Measurements from ENCODE around the gene MRPL40. TPM values are rescaled to one million over a fixed set of nuclear protein-coding genes. Genes with fewer than 3 reads are reported as not detected.
"Not testable (repeated sequence)": the region's sequence is repeated elsewhere in the genome, so short reads cannot be mapped to it uniquely, and the experiment has no call there.

MRPL40 gene
- total RNA-seq, 2 experiments from 2014 or later = 34.1 to 34.4 TPM

DNA sequence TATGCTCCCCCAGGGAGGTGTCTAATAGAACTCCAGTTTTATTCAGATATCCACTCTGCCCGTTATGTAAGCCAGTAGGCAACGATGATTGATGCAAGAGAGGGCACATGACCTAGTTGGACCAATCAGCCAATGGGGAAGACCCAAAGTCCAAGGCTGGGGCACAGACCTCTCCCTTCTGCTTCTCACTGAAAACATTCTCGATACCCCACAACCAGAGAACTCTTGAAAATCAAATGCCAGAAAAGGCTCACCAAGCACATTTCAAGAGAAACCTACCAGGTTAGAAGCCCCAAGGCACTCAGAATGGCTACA lies 8.2 kb upstream of the MRPL40 start:
- CTCF ChIA-PET = interaction anchor here (0.8 kb wide), 1 partner anchor 311 kb away, joined by 3 read pairs; no protein-coding TSS in a partner anchor
- no peak overlapping the region for H3K4me3 Mint-ChIP-seq

DNA sequence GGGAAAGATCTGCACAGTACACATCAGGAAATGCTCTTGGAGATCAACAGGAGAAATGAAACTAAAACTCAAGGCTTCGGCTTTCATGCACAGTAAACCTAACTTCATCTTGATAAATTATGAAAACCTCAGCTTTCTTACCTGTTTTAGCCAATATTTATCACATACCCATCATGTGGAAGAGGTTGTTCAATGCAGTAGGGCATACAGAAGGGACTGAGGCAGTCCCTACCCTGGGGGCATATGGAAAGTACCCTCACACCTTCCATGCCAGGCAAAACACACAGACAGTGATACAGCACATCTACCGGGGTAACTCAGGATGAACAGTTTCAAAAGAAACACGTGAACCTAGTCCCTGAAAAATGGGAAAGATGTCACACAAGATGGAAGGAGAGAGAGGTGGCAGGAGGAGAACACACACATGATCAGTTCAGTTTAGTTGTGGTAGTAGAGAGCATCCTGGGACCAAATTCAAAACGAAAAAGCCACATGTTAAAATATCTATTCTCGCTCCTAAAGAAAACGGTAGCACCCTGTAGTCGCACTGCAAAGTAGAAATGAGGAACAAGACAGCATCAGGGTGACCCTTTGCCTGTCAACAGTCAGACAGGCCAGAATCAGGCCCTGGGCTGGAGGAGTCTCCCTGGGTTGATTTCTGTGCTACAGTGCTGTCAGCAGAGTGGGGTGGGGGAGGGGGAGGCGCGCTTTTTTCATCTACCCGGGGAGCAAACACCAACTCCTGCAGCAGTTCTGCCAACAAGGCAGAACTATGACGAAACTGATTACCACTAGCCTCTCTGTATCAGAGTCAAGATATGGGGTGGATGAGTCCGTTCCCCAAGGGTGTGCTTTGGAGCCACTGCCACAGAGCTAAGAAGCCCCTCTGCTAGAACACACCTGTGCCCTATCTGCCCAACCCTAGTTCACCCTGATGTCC lies 2.1 kb upstream of the MRPL40 start:
- Mint-ChIP-seq H3K9me3 (ENCODE audit: low read depth) (no peaks in the 10 kb centered on the region), H3K4me3 (peak overlapping the region; percentile 75), H3K27ac (peak overlapping the region; percentile 86), H3K36me3 (ENCODE audit: low read depth) (peaks cover 23% of the 10 kb centered on the region), H3K27me3 (no peaks in the 10 kb centered on the region), H3K4me1 (peaks cover 56% of the 10 kb centered on the region)
- DNase-seq (peak; percentile 71), ATAC-seq (peak; percentile 6)
- ChIA-PET POLR2A (no interaction called here), CTCF (interaction anchor here (0.5 to 1.1 kb wide), 3 partner anchors 12 to 24 kb away, joined by 3 read pairs; no protein-coding TSS in a partner anchor)
- intact Hi-C loops (cut with DNase I, micrococcal nuclease) = loop anchor here in 1 of 2 experiments (5.0 kb wide), 1 partner anchor 253 kb away; the partner anchor contains the start of gene SLC25A1

More for the DNA sequence above, 8.2 kb upstream of the MRPL40 start:
- no peak overlapping the region for H3K27ac Mint-ChIP-seq
- ATAC-seq (no peak), DNase-seq (no peak)
- peaks cover 74% of the 10 kb centered on the region for H3K4me1 Mint-ChIP-seq
- intact Hi-C loops (cut with DNase I, micrococcal nuclease) = no loop called here
- no peaks in the 10 kb centered on the region for H3K9me3 Mint-ChIP-seq (ENCODE audit: low read depth)
- H3K27me3 Mint-ChIP-seq = no peaks in the 10 kb centered on the region
- POLR2A ChIA-PET = no interaction called here
- peaks cover 14% of the 10 kb centered on the region for H3K36me3 Mint-ChIP-seq (ENCODE audit: low read depth)

DNA sequence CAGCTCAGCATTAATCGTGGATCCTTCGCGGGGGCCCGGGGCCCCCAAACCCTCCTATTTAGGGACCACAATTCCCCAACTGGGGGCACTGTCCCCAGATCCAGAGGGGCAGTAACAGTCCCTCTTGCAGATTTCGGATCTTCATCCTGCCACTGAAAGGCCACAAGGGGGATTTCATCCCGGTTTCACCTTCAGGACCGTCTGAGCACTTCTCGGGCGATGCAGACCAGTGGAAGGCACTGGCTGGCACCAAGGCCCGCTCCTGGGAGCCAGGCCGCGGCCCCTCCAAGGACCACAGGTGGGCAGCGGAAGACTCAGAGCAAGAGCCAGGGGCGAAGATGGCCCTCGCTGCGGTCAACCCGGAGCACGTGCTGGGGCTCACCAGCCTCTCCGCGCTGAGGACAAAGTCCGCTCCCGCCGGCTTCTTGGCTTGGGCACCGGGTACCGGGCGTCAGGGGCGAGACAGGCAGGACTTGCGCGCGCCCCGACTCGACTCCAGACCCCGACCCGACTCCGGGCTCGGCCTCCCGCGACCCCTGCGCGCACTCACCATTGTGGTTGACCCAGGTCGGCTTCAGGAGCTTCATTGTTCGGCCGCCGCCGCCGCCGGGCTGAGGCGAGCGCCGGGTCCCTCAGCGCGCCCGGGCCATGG lies 1.3 kb upstream of the MRPL40 start:
- H3K36me3 Mint-ChIP-seq (ENCODE audit: low read depth) = peaks cover 25% of the 10 kb centered on the region
- ChIA-PET POLR2A (interaction anchor here (0.6 to 1.8 kb wide), 6 partner anchors 8 to 49 kb away, joined by 3 to 8 read pairs (median 4); partner anchors contain the start of genes C22orf39 and CDC45), CTCF (interaction anchor here (0.5 to 1.1 kb wide), 4 partner anchors 11 to 47 kb away, joined by 3 read pairs; no protein-coding TSS in a partner anchor)
- H3K27ac Mint-ChIP-seq = peak overlapping the region; percentile 86
- ATAC-seq (no peak), DNase-seq (peak; percentile 45)
- H3K27me3 Mint-ChIP-seq = no peaks in the 10 kb centered on the region
- intact Hi-C loops (cut with DNase I, micrococcal nuclease) = loop anchor here (1.0 to 5.0 kb wide), 2 partner anchors 254 to 287 kb away; partner anchors contain the start of genes ESS2 (in 1 of the 2) and SLC25A1 (in 1 of the 2)
- peak overlapping the region; percentile 75 for H3K4me3 Mint-ChIP-seq
- no peaks in the 10 kb centered on the region for H3K9me3 Mint-ChIP-seq (ENCODE audit: low read depth)
- H3K4me1 Mint-ChIP-seq = peaks cover 54% of the 10 kb centered on the region

DNA sequence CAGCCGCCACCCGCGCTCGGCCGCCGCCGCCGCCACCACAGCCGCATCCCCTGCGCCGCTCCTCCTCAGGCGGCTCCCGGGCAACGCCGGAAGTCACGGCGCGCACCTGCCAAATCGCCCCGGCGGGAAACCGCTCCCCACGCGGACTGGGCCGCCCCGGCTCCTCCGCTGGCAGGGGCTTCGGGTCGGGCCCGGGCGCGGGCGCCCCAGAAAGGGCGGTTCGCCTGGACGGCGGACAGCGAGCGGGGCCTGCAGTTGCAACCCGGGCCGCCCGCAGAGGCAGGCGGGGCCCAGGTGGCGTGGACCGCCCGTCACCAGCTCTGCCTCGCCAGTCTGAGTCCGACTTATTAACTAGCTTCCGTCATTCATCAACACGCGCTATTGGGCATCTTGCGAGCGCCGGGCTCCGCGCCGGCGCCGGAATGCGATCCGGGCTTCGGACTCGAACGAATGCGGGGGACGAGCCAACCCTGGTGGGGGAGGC lies 654 bp upstream of the MRPL40 start, which contains the start of gene HIRA:
Gene HIRA, minus strand, starts transcription at position 85 of the 484 bp plus-strand sequence. CDS start 257 bp downstream, outside the sequence.
- no peaks in the 10 kb centered on the region for H3K27me3 Mint-ChIP-seq
- DNase-seq (peak; percentile 90), ATAC-seq (peak; percentile 61)
- H3K9me3 Mint-ChIP-seq (ENCODE audit: low read depth) = no peaks in the 10 kb centered on the region
- ChIA-PET POLR2A (interaction anchor here (0.6 to 1.8 kb wide), 7 partner anchors 8 to 48 kb away, joined by 3 to 8 read pairs (median 3); partner anchors contain the start of genes C22orf39 and CDC45), CTCF (interaction anchor here (1.0 kb wide), 1 partner anchor 47 kb away, joined by 3 read pairs; no protein-coding TSS in a partner anchor)
- peaks cover 24% of the 10 kb centered on the region for H3K36me3 Mint-ChIP-seq (ENCODE audit: low read depth)
- peak within 1 kb of the TSS; percentile 96 for H3K27ac Mint-ChIP-seq
- intact Hi-C loops (cut with DNase I, micrococcal nuclease) = loop anchor here (1.0 to 5.0 kb wide), 9 partner anchors 16 to 686 kb away; partner anchors contain the start of genes C22orf39 (in 2 of the 2), CDC45 (in 2 of the 2), SLC25A1 (in 2 of the 2) and UFD1 (in 2 of the 2)
- peak within 1 kb of the TSS; percentile 75 for H3K4me3 Mint-ChIP-seq
- H3K4me1 Mint-ChIP-seq = peaks cover 48% of the 10 kb centered on the region

DNA sequence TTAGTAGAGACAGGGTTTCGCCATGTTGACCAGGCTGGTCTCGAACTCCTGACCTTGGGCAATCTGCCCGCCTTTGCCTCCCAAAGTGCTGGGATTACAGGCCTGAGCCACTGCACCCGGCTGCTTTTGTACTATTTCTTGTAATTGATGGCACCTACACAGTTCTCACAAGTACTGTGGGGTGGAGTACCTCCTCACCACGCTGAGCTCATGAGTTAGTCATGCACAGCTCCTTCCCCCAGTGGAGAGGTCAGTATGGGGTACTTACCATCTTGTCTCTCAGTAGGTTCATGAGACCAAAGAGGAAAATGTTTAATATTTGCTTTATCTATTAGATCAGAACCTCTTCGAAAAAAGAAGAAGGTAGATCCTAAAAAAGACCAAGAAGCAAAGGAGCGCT lies 2.1 kb downstream of the MRPL40 start:
- H3K4me1 Mint-ChIP-seq = peaks cover 30% of the 10 kb centered on the region
- no peak overlapping the region for H3K4me3 Mint-ChIP-seq
- ATAC-seq = no peak
- DNase-seq = no peak
- CTCF ChIA-PET = interaction anchor here (0.7 to 1.0 kb wide), 3 partner anchors 8 to 12 kb away, joined by 3 to 4 read pairs (median 4); no protein-coding TSS in a partner anchor
- H3K9me3 Mint-ChIP-seq (ENCODE audit: low read depth) = no peaks in the 10 kb centered on the region
- POLR2A ChIA-PET = interaction anchor here (0.6 kb wide), 1 partner anchor 53 kb away, joined by 3 read pairs; no protein-coding TSS in a partner anchor
- peaks cover 22% of the 10 kb centered on the region for H3K36me3 Mint-ChIP-seq (ENCODE audit: low read depth)
- no peaks in the 10 kb centered on the region for H3K27me3 Mint-ChIP-seq
- intact Hi-C loops (cut with DNase I, micrococcal nuclease) = loop anchor here in 1 of 2 experiments (5.0 kb wide), 1 partner anchor 257 kb away; the partner anchor contains the start of gene SLC25A1
- H3K27ac Mint-ChIP-seq = peak overlapping the region; percentile 35

DNA sequence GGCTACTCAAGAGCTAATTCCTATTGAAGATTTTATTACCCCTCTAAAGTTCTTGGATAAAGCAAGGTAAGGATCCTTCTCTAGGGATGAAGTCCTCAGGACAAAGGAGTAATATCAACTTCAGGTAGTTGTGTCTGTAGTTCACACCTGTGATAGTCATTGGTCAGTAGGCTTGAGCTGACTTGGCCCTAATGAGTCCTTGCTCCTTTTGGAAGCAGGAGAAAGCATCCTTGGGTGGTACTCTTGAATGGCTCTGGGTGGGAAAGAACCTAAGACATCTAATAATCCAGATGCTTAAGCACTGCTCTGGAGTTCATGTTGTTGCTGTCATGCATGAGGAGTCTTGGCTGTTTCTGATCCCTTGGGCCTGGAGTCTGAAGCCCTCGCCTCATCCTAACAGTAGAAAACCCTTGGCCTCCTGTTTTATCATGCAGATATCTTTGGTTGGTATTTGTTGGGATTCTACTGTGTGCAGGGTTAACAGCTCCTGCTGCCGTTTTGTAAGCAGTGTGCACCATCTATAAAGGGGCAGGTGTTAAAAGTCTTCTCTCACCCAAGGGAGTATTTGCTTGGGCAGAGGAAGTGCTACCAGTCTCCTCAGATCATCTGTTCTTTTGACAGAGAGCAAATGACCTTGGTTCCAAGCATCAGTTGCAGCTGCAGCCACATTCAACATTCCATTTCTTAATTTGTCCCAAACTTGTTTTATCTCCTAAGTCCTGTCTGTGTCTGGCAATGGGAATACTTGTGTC lies 2.7 kb downstream of the MRPL40 start:
- H3K9me3 Mint-ChIP-seq (ENCODE audit: low read depth) = no peaks in the 10 kb centered on the region
- no peak overlapping the region for H3K27ac Mint-ChIP-seq
- H3K36me3 Mint-ChIP-seq (ENCODE audit: low read depth) = peaks cover 19% of the 10 kb centered on the region
- POLR2A ChIA-PET = interaction anchor here (0.6 kb wide), 1 partner anchor 10 kb away, joined by 3 read pairs; no protein-coding TSS in a partner anchor
- no peaks in the 10 kb centered on the region for H3K27me3 Mint-ChIP-seq
- no peak overlapping the region for H3K4me3 Mint-ChIP-seq
- ATAC-seq (no peak), DNase-seq (no peak)
- intact Hi-C loops (cut with DNase I, micrococcal nuclease) = loop anchor here in 1 of 2 experiments (5.0 kb wide), 1 partner anchor 258 kb away; the partner anchor contains the start of gene SLC25A1
- CTCF ChIA-PET = interaction anchor here (1.0 kb wide), 1 partner anchor 10 kb away, joined by 3 read pairs; no protein-coding TSS in a partner anchor
- H3K4me1 Mint-ChIP-seq = peaks cover 24% of the 10 kb centered on the region

DNA sequence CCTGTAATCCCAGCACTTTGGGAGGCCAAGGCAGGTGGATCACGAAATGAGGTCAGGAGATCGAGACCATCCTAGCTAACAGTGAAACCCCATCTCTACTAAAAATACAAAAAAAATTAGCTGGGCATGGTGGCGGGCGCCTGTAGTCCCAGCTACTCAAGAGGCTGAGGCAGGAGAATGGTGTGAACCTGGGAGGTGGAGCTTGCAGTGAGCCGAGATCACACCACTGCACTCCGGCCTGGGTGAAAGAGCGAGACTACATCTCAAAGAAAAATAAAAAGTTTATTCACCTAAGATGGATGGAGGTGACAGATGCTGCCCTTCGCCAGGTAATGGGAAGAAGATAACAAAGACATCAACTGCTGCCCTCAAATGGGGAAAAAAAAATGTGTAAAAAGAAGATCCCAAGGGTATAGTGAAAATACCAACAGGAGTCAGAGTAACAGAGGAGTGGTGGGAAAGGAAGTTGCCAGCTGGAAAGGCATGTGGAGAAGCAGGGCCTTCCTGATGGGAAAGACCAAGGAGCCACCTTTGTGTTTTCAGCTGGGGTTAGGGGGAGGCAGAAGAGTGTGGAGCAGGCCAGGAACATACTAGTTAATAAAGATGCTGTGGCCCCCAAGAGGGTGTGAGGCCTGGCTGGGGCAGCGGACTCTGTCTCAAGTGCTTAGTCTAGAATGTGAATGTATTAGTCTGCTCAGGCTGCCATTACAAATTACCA lies 4.3 kb downstream of the MRPL40 start:
- Mint-ChIP-seq H3K4me1 (peaks cover 18% of the 10 kb centered on the region), H3K36me3 (ENCODE audit: low read depth) (peaks cover 17% of the 10 kb centered on the region)
- POLR2A ChIA-PET = interaction anchor here (0.9 kb wide), 1 partner anchor 12 kb away, joined by 5 read pairs; no protein-coding TSS in a partner anchor
- DNase-seq; H3K27ac Mint-ChIP-seq; H3K9me3 Mint-ChIP-seq (ENCODE audit: low read depth); H3K4me3 Mint-ChIP-seq; H3K27me3 Mint-ChIP-seq; intact Hi-C loops (cut with DNase I, micrococcal nuclease); ATAC-seq: not testable (repeated sequence)
- CTCF ChIA-PET = interaction anchor here (0.7 to 1.3 kb wide), 3 partner anchors 9 to 674 kb away, joined by 3 read pairs; partner anchors contain the start of gene C22orf39

DNA sequence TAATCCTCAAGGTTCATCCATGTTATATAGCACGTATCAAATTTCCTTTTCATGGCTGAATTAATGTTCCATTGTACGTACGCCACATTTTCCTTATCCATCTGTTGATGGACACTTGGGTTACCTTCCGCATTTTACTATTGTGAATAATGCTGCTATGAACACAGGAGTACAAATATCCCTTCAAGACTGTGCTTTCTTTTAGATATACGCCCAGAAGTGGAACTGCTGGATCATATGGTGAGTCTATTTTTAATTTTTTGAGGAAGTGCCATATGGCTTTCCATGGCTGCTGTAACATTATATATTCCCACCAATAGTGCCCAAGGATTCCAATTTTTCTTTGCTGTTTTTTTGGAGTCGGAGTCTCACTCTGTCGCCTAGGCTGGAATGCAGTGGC lies 6.0 kb downstream of the MRPL40 start:
- intact Hi-C loops (cut with DNase I, micrococcal nuclease) = no loop called here
- Mint-ChIP-seq H3K4me1 (peaks cover 11% of the 10 kb centered on the region), H3K27me3 (no peaks in the 10 kb centered on the region), H3K27ac (no peak overlapping the region), H3K36me3 (ENCODE audit: low read depth) (peaks cover 20% of the 10 kb centered on the region), H3K9me3 (ENCODE audit: low read depth) (no peaks in the 10 kb centered on the region), H3K4me3 (no peak overlapping the region)
- no peak for ATAC-seq
- DNase-seq = no peak
- ChIA-PET CTCF (no interaction called here), POLR2A (interaction anchor here (0.6 kb wide), 1 partner anchor 1080 kb away, joined by 6 read pairs; no protein-coding TSS in a partner anchor)

DNA sequence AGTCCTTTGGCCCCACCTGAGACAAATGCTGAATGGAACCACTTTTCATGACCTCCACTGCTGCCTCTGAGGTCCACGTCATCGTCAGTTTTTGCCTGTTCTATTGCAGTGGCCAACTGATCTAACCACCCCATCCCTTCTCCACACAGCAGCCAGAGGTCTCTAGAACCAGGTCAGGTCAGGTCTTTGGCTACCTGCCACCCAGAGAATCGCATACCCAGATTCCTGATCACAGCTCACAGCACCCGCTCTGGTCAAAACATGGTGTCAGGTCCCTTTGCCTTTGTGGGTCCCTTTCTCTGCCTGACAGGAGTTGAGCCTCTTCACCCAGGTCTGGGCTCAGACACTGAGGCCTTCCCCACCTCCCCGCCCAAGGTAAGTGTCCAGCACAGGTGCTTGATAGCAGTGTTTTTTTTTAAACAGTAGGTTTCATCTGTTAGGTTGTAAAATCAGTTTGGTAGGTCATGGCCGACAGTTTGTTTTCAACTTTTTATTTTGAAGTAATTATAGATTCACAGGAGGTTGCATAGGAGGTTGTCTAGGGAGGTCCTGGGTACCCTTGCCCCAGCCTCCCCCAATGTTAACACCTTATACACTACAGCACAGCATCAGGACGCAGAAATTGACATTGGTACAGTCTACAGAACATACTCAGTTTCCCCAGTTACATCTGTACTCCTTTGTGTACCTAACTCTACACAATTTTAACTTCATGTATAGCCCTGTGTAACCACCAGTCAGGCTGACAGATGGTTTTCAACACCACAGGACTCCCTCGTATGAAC lies 8.3 kb downstream of the MRPL40 start:
- H3K4me3 Mint-ChIP-seq = no peak overlapping the region
- ATAC-seq (no peak), DNase-seq (no peak)
- H3K9me3 Mint-ChIP-seq (ENCODE audit: low read depth) = no peaks in the 10 kb centered on the region
- no peaks in the 10 kb centered on the region for H3K27me3 Mint-ChIP-seq
- H3K4me1 Mint-ChIP-seq = peaks cover 10% of the 10 kb centered on the region
- intact Hi-C loops (cut with DNase I, micrococcal nuclease) = no loop called here
- ChIA-PET POLR2A (interaction anchor here (0.7 kb wide), 1 partner anchor 39 kb away, joined by 4 read pairs; no protein-coding TSS in a partner anchor), CTCF (no interaction called here)
- peaks cover 19% of the 10 kb centered on the region for H3K36me3 Mint-ChIP-seq (ENCODE audit: low read depth)
- peak overlapping the region; percentile 43 for H3K27ac Mint-ChIP-seq

Data from activated CD4-positive, alpha-beta T cell treated with anti-CD3 and anti-CD28 coated beads for 36 hours (primary cell).